KMS-11 (cell line): ENCODE data around the gene CPE.

Source experiments
- H2AFZ ChIP-seq: fragments of 200-600 bp; sonication (generic); 2 replicates; pipeline ENCODE4 v1.6.1; 2016; ENCODE audit warnings: antibody characterized with exemption, mixed run types, low read depth
- H3K27ac ChIP-seq: fragments of 200-600 bp; sonication (generic); 2 replicates; pipeline ENCODE4 v1.6.1; 2016; ENCODE audit warnings: mild to moderate bottlenecking, mixed run types
- H3K27me3 ChIP-seq: fragments of 200-600 bp; sonication (generic); 2 replicates; pipeline ENCODE4 v1.6.1; 2017; ENCODE audit warnings: mild to moderate bottlenecking, low read depth, mixed run types, moderate library complexity; ENCODE audit not compliant: insufficient read depth
- H3K36me3 ChIP-seq: fragments of 200-600 bp; sonication (generic); 2 replicates; pipeline ENCODE4 v1.6.1; 2017; ENCODE audit warnings: mild to moderate bottlenecking, mixed run types; ENCODE audit not compliant: insufficient read depth
- H3K4me1 ChIP-seq: fragments of 200-600 bp; sonication (generic); 2 replicates; pipeline ENCODE4 v1.6.1; 2016; ENCODE audit warnings: mild to moderate bottlenecking, low read depth, mixed run types; ENCODE audit not compliant: poor library complexity, severe bottlenecking
- H3K4me2 ChIP-seq: fragments of 200-600 bp; sonication (generic); 2 replicates; pipeline ENCODE4 v1.7.0; 2016; ENCODE audit warnings: mild to moderate bottlenecking, mixed run types
- H3K4me3 ChIP-seq: fragments of 200-600 bp; sonication (generic); IDR thresholded peaks from 2 replicates; pipeline ENCODE4 v1.6.1; 2017; ENCODE audit warnings: low read depth, low read length, mixed read lengths; ENCODE audit not compliant: insufficient read depth
- H3K79me2 ChIP-seq: fragments of 200-600 bp; sonication (generic); 2 replicates; pipeline ENCODE4 v1.6.1; 2016; ENCODE audit warnings: low read depth, mixed run types; ENCODE audit not compliant: insufficient read depth
- H3K9ac ChIP-seq: fragments of 200-600 bp; sonication (generic); 2 replicates; pipeline ENCODE4 v1.6.1; 2016; ENCODE audit warnings: mild to moderate bottlenecking, mixed run types
- H4K20me1 ChIP-seq: fragments of 200-600 bp; sonication (generic); 2 replicates; pipeline ENCODE4 v1.6.1; 2016; ENCODE audit warnings: mild to moderate bottlenecking, mixed run types; ENCODE audit not compliant: insufficient read depth
- CTCF ChIP-seq: fragments of 200-600 bp; sonication (generic); conservative IDR thresholded peaks from 2 replicates; pipeline ENCODE4 v1.6.1; 2017; ENCODE audit warnings: low read depth, mild to moderate bottlenecking, antibody characterized with exemption, low read length, moderate library complexity, mixed read lengths

The CPE gene

DNA sequence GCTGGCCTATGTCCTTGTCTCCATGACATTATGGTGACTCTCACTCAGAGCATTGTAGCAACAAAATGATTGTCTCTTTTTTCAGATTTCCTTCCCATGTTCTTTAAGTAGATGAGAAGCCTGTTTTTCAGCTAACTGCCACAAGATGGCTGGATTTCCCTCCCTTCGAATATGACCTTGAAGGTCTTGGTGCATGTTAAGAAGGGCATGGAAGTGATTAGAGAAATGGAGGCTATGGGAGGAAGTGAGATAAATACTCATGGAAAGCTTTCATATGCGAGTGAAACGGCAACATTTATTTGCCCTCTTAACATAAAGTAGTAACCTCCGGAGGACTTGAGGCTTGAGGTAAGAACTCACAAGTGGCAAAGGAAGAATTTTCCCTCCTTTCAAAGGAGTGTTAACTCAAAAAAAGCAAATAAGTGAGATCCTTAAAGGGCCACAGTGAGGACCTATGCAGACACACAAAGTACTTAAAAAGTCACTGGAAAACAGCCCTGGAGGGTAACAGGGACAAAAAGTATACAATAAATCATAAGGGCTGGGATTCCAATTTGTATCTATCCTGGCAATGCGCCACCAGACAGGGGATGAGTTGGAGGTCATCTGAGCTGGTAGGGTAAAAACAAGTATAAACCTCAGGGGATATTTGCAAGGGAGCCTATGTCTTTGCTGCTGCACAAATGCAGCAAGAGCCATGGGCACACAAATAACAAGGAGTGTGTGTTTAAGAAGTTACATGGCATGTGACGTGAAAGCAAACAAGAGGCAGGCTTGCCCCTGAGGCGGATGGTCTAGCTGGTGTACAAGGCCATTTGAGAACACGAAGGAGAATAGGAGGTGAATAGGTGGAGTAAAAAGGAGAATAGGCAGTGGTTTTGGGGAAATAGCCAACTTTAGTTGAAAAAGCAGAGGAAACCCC lies 96.2 kb downstream of the CPE start:
- H3K4me2 ChIP-seq = no peak overlapping the region
- no peak overlapping the region for H3K4me3 ChIP-seq
- peaks cover 7% of the 10 kb centered on the region for H3K4me1 ChIP-seq
- no peaks in the 10 kb centered on the region for H4K20me1 ChIP-seq
- H3K9ac ChIP-seq = no peak overlapping the region
- no peak overlapping the region for H2AFZ ChIP-seq
- H3K27ac ChIP-seq = no peak overlapping the region
- TF ChIP-seq CTCF = no peak
- H3K27me3 ChIP-seq = no peaks in the 10 kb centered on the region
- H3K79me2 ChIP-seq = no peaks in the 10 kb centered on the region
- H3K36me3 ChIP-seq = no peaks in the 10 kb centered on the region

GRCh38 chr4:165475706-165476070 lies 96.9 kb downstream of the CPE start:
- H3K9ac ChIP-seq = no peak overlapping the region
- no peak for TF ChIP-seq CTCF
- no peaks in the 10 kb centered on the region for H3K27me3 ChIP-seq
- H3K4me3 ChIP-seq = no peak overlapping the region
- H3K79me2 ChIP-seq = no peaks in the 10 kb centered on the region
- H3K4me2 ChIP-seq = no peak overlapping the region
- H4K20me1 ChIP-seq = no peaks in the 10 kb centered on the region
- H3K27ac ChIP-seq = no peak overlapping the region
- no peak overlapping the region for H2AFZ ChIP-seq
- H3K36me3 ChIP-seq = no peaks in the 10 kb centered on the region
- peaks cover 7% of the 10 kb centered on the region for H3K4me1 ChIP-seq

GRCh38 chr4:165476214-165477098 lies 97.6 kb downstream of the CPE start:
- H3K27me3 ChIP-seq = no peaks in the 10 kb centered on the region
- H4K20me1 ChIP-seq = no peaks in the 10 kb centered on the region
- no peak overlapping the region for H2AFZ ChIP-seq
- H3K36me3 ChIP-seq = no peaks in the 10 kb centered on the region
- peaks cover 7% of the 10 kb centered on the region for H3K4me1 ChIP-seq
- no peak overlapping the region for H3K27ac ChIP-seq
- no peak overlapping the region for H3K4me3 ChIP-seq
- no peak for TF ChIP-seq CTCF
- H3K4me2 ChIP-seq = no peak overlapping the region
- no peak overlapping the region for H3K9ac ChIP-seq
- H3K79me2 ChIP-seq = no peaks in the 10 kb centered on the region

- Histone ChIP-seq H4K20me1 (no peaks in the 10 kb centered on the region), H3K27me3 (no peaks in the 10 kb centered on the region), H3K4me1 (peaks cover 7% of the 10 kb centered on the region), H3K4me3 (no peak overlapping the region), H3K36me3 (no peaks in the 10 kb centered on the region), H3K27ac (no peak overlapping the region), H3K79me2 (no peaks in the 10 kb centered on the region), H3K4me2 (no peak overlapping the region), H3K9ac (no peak overlapping the region), H2AFZ (no peak overlapping the region)
- no peak for TF ChIP-seq CTCF
Measured at GRCh38 chr4:165477799-165478198, 99.0 kb downstream of the CPE start.
